ENCODE measurements around the gene INO80B.
A peak's percentile ranks its signal among the peaks of the same experiment; 100 is the strongest.
"Not testable (repeated sequence)": the region's sequence is repeated elsewhere in the genome, so short reads cannot be mapped to it uniquely, and the experiment has no call there.

INO80B gene

GRCh38 chr2:74482801-74483674 lies 28.2 kb downstream of the INO80B start, which contains the start of the genes CCDC142 and TTC31:
TSS of gene CCDC142 (minus strand) at chr2:74482998. CDS start at chr2:74482837, 161 bp downstream.
TSS of gene TTC31 (plus strand) at chr2:74483081. CDS start at chr2:74483096, 15 bp downstream.
- peak; percentile 91 for DNase-seq

- not testable (repeated sequence) for DNase-seq
Observed at GRCh38 chr2:74483675-74484164, 28.8 kb downstream of the INO80B start.

- DNase-seq: no peak
Observed at GRCh38 chr2:74486141-74486540, 31.3 kb downstream of the INO80B start.

- DNase-seq: no peak
Observed at GRCh38 chr2:74488643-74489481, 34.0 kb downstream of the INO80B start.

- DNase-seq: no peak
Observed at GRCh38 chr2:74489906-74490305, 35.0 kb downstream of the INO80B start.

GRCh38 chr2:74491648-74492544 lies 37.0 kb downstream of the INO80B start:
- no peak for DNase-seq

- DNase-seq: no peak
Observed at GRCh38 chr2:74493546-74493945, 38.7 kb downstream of the INO80B start.

- no peak for DNase-seq
Observed at GRCh38 chr2:74495440-74495839, 40.6 kb downstream of the INO80B start.

- no peak for DNase-seq
Observed at GRCh38 chr2:74496997-74497776, 42.3 kb downstream of the INO80B start.

- no peak for DNase-seq
Observed at GRCh38 chr2:74497777-74498499, 43.1 kb downstream of the INO80B start.

- no peak for DNase-seq
Observed at GRCh38 chr2:74498500-74499266, 43.8 kb downstream of the INO80B start.

GRCh38 chr2:74499267-74499939 lies 44.5 kb downstream of the INO80B start, which contains the start of gene LBX2:
TSS of gene LBX2 (minus strand) at chr2:74499603. CDS start at chr2:74499537, 66 bp downstream.
- DNase-seq: no peak

- no peak for DNase-seq
Observed at GRCh38 chr2:74499940-74500577, 45.2 kb downstream of the INO80B start.

GRCh38 chr2:74500578-74500946 lies 45.7 kb downstream of the INO80B start:
- DNase-seq: no peak

GRCh38 chr2:74501335-74502071 lies 46.6 kb downstream of the INO80B start:
- no peak for DNase-seq

- DNase-seq: no peak
Observed at GRCh38 chr2:74502147-74502719, 47.3 kb downstream of the INO80B start.

- peak; percentile 53 for DNase-seq
Observed at GRCh38 chr2:74502720-74503505, 48.0 kb downstream of the INO80B start.

Data from activated CD8-positive, alpha-beta memory T cell treated with anti-CD3 and anti-CD28 coated beads, Interleukin-2, amount 50 U/mL, for 4 hours (primary cell).